Stimulated activated CD8-positive, alpha-beta memory T cell treated with anti-CD3 and anti-CD28 coated beads, Interleukin-12 subunit alpha, Interleukin-12 subunit beta, amount 100 ng/mL, for 1 hour (primary cell): ENCODE measurements around the gene ZNF550.
A peak's percentile ranks its signal among the peaks of the same experiment; 100 is the strongest.
"Not testable (repeated sequence)": the region's sequence is repeated elsewhere in the genome, so short reads cannot be mapped to it uniquely, and the experiment has no call there.

ENCODE experiments used
- DNase-seq: peaks from one replicate; pipeline ENCODE4 v3.0.0-alpha.2; 2020; ENCODE audit warnings: low read depth

Gene ZNF550

DNA sequence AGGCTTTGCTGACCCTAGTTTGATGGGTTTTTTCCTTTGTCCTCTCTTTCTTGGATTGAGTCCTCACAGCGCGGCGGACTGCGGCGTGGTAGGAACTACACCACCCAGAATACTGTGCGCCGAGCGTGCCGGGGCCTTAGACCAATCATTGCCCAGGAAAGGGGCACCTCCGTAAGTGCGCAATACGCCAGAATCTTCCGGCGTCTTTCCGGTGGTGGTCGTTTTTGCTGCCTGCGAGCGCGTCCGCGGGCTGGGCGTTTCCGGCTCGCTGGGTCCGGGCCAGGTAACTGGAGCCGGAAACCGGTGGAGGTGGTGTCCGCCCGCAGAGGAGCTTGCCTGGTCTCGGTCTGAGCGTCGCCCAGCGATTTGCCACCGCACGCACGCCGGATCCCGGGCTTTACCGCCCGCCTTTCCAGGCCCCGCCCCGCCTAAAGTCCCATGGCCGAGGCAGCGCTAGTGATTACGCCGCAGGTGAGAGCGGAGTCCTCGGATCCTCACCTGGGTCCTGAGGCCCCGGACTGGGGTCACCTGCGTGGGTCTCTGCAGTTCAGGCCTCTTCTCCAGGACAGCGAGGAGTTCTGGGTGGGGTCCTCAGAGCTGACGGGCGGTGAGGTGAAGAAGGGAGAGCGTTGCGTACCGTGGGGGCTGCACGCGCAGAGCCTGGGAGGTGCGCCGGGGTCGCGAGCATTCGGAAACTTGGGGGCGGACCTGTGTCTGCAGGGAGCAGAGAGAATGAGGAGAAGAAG is 32.4 kb downstream of the ZNF550 start, which contains the start of gene ZNF549:
TSS of gene ZNF549 (plus strand) at position 221 of the 746 bp plus-strand sequence. CDS start at position 439, 218 bp downstream.
- DNase-seq = peak; percentile 81

DNA sequence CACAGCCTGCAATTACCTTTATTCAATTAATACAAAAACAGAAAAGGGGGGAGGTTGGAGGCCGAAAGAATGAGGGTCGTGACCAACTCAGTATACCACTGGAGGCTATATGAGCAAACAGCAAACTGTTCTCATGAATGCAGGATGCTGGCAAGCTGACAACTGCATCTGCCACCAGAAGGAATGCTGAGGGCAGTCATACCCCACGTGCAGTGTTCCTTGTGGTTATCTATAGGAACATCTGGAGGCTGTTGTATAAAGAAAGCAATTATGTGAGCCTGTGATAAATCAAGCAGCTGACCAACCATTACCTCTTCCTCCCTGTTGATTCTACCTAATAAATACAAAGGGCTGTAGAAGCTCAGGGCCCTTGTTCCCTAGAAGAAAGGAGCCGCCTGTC is 41.6 kb downstream of the ZNF550 start:
- DNase-seq = not testable (repeated sequence)

- DNase-seq = no peak
Measured at GRCh38 chr19:57515255-57515654, 44.4 kb downstream of the ZNF550 start.

- DNase-seq = no peak
Measured at GRCh38 chr19:57512845-57513244, 46.8 kb downstream of the ZNF550 start.

DNA sequence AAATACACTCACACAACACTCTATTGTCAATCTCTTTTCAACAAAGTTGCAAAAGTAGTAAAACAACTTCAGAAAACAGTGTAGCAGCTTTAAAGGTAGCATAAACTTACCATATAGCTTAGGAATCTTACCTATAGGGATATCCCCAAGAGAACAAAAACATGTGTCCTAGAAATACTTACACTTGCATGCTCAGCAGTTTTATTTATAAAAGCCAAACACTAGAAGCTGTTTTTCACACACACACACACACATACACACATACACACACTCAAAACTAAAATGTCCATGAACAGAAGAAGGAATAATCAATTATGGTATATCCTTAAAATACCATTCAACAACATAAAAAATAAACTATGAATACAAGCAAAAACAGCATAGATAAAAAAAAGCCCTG is 48.2 kb downstream of the ZNF550 start:
- no peak for DNase-seq

DNA sequence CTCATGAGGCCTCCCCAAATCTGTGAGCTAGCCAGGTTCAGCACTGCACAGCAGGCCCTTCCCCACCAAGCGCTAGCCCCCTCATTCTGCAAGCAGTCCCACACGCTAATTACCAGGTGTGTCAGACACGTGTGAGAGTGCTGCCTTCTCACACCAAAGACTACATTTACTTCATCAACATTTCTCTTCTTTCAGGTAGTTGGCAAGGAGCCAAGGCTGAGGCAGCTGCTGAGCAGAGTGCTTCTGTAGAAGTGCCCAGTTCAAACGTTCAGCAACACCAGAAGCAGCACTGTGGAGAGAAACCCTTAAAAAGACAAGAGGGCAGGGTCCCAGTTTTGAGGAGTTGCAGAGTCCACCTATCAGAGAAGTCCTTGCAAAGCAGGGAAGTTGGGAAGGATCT is 53.5 kb downstream of the ZNF550 start:
- DNase-seq = no peak

GRCh38 chr19:57500400-57500799 is 59.3 kb downstream of the ZNF550 start:
- DNase-seq = not testable (repeated sequence)

GRCh38 chr19:57499680-57500395 is 59.8 kb downstream of the ZNF550 start, which contains the start of gene ZNF773:
Gene ZNF773, plus strand, starts transcription at chr19:57499938. Its CDS starts 143 bp downstream, at chr19:57500081.
- peak; percentile 94 for DNase-seq

DNA sequence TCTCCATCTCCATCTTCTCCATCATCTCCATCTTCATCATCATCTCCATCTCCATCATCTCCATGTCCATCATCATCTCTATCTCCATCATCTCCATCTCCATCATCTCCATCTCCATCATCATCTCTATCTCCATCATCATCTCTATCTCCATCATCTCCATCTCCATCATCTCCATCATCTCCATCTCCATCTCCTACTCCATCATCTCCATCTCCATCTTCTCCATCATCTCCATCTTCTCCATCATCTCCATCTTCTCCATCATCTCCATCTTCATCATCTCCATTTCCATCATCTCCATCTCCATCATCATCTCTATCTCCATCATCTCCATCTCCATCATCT is 60.4 kb downstream of the ZNF550 start:
- not testable (repeated sequence) for DNase-seq

DNA sequence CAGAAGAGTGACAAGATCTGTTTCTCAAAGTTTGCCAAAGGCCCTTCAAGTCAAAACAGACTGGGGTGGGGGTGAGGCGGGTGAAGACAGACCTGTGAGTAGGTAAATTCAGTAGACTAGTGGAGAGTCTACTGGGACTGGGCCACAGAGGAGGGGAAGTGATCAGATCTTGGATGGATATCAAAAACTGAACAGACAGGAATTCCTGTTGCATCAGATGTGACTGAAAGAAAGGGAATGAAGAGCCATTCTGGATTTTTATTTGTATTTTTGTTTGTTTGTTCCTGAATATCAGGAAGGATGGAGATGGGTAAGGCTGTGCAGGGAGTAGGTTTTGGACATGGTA is 71.4 kb downstream of the ZNF550 start:
- DNase-seq = not testable (repeated sequence)

DNA sequence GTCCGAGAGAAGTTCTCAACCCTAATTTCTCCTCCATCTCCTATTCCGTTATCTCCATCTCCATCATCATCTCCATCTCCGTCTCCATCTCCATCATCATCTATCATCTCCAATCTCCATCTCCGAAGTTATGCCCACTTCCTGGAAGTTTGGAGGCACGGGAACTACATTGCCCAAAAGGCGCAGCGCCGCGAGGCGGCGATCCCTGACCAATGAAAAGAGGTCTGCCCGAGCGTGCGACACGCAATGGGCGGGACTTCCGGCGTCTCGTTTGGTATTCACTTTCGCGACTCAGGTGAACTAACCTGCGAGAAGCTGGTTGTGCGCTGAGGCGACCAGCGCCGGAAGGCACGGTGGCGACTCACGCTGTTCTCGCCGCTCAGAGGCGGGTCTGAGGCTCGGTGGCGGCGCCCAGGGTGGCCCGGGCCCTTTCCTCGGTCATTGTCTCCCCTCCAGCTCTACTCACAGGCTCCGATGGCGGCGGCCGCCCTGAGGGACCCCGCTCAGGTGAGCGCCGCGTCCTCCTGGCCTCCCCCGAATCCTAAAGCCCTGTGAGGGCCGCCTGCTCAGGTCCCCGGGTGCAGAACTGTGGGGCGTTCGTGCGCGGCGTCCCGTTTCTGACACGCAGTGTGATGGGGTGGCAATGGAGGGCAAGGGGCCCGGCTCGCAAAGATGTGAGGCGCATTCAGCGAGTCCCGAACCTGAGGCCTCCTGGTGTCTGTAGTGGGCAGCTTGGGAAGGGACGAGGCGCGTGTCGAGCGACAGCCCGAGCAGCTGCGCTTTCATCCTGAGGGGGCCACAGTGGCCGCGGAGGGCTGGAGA is 72.0 kb downstream of the ZNF550 start, which contains the start of gene ZNF419:
TSS of gene ZNF419 (plus strand) at position 274 of the 822 bp plus-strand sequence. CDS start at position 475, 201 bp downstream.
- DNase-seq = peak; percentile 92
